SW480 (cell line): ENCODE measurements around the gene TTLL5.
"Not testable (repeated sequence)": the region's sequence is repeated elsewhere in the genome, so short reads cannot be mapped to it uniquely, and the experiment has no call there.

Experiments used
- DNase-seq: peaks from one replicate; pipeline ENCODE4 v3.0.0-alpha.2; 2016; ENCODE audit warnings: low spot score

The TTLL5 gene

GRCh38 chr14:75909630-75910029 is 248.6 kb downstream of the TTLL5 start:
- DNase-seq, result no peak

- peak; percentile 23 for DNase-seq
These were observed 249.0 kb downstream of the TTLL5 start for GRCh38 chr14:75910048-75910447.

- no peak for DNase-seq
These were observed 250.8 kb downstream of the TTLL5 start for GRCh38 chr14:75911883-75912282.

GRCh38 chr14:75913183-75913582 is 252.1 kb downstream of the TTLL5 start:
- DNase-seq, result no peak

- DNase-seq, result no peak
These were observed 254.0 kb downstream of the TTLL5 start for GRCh38 chr14:75915045-75915444.

- no peak for DNase-seq
These were observed 256.4 kb downstream of the TTLL5 start for GRCh38 chr14:75917322-75917945.

- no peak for DNase-seq
These were observed 256.9 kb downstream of the TTLL5 start for GRCh38 chr14:75917946-75918335.

- DNase-seq, result not testable (repeated sequence)
These were observed 259.4 kb downstream of the TTLL5 start for GRCh38 chr14:75920421-75920820.

GRCh38 chr14:75925141-75925840 is 264.2 kb downstream of the TTLL5 start:
- not testable (repeated sequence) for DNase-seq

GRCh38 chr14:75926431-75927115 is 265.5 kb downstream of the TTLL5 start:
- no peak for DNase-seq

GRCh38 chr14:75927564-75928087 is 266.6 kb downstream of the TTLL5 start:
- DNase-seq, result no peak

- no peak for DNase-seq
These were observed 267.7 kb downstream of the TTLL5 start for GRCh38 chr14:75928690-75929181.

GRCh38 chr14:75933712-75934296 is 272.8 kb downstream of the TTLL5 start:
- no peak for DNase-seq

GRCh38 chr14:75934998-75935628 is 274.1 kb downstream of the TTLL5 start:
- no peak for DNase-seq

- DNase-seq, result no peak
These were observed 278.2 kb downstream of the TTLL5 start for GRCh38 chr14:75939200-75939599.

GRCh38 chr14:75941030-75941429 is 280.0 kb downstream of the TTLL5 start:
- no peak for DNase-seq

- no peak for DNase-seq
These were observed 283.7 kb downstream of the TTLL5 start for GRCh38 chr14:75944607-75945241.

GRCh38 chr14:75946785-75947184 is 285.7 kb downstream of the TTLL5 start:
- DNase-seq, result no peak

GRCh38 chr14:75952489-75952888 is 291.4 kb downstream of the TTLL5 start:
- no peak for DNase-seq

GRCh38 chr14:75959031-75959430 is 298.0 kb downstream of the TTLL5 start:
- DNase-seq, result no peak

- no peak for DNase-seq
These were observed 299.2 kb downstream of the TTLL5 start for GRCh38 chr14:75960231-75960630.
